K562 (cell line): ENCODE data around the gene UBN1.

Experiments
- MEIS2 ChIP-seq: fragments of 450-650 bp; IDR thresholded peaks from 2 replicates; pipeline ENCODE4 v1.6.1; 2014; ENCODE audit warnings: mild to moderate bottlenecking; ENCODE audit not compliant: partially characterized antibody
- NFYB ChIP-seq: IDR thresholded peaks from 2 replicates; pipeline ENCODE4 v1.6.1; 2011; ENCODE audit warnings: mild to moderate bottlenecking, moderate library complexity; ENCODE audit not compliant: insufficient read length; ENCODE audit errors: extremely low read depth
- RAD51 ChIP-seq: fragments of 450-650 bp; IDR thresholded peaks from 2 replicates; pipeline ENCODE4 v1.7.1; 2016; ENCODE audit warnings: low read depth, mild to moderate bottlenecking, borderline replicate concordance
- SNIP1 ChIP-seq: fragments of 450-650 bp; IDR thresholded peaks from 2 replicates; pipeline ENCODE4 v1.7.1; 2017; ENCODE audit warnings: low read depth, mild to moderate bottlenecking
- TAF1 ChIP-seq: IDR thresholded peaks from 2 replicates; pipeline ENCODE4 v1.6.1; 2011; ENCODE audit warnings: mild to moderate bottlenecking, low read length, moderate library complexity; ENCODE audit not compliant: insufficient read depth, control insufficient read depth, severe bottlenecking; ENCODE audit errors: extremely low read depth
- ZC3H4 ChIP-seq: sonication (generic); formaldehyde crosslinking; IDR thresholded peaks from 2 replicates; pipeline ENCODE4 v1.9.0; 2021; ENCODE audit warnings: missing genetic modification reagents, borderline replicate concordance
- TF ChIP-seq, protein P1 (sequence below): sonication (generic); formaldehyde crosslinking; IDR thresholded peaks from 2 replicates; pipeline ENCODE4 v1.9.0; 2022; ENCODE audit warnings: mild to moderate bottlenecking, missing genetic modification reagents
- TF ChIP-seq, protein P2 (sequence below), 3 experiments: IDR thresholded peaks in 2 of 3; conservative IDR thresholded peaks in 1 of 3; 2 replicates each; pipeline ENCODE4 v1.5.1; 2011 to 2012; ENCODE audit warnings: low read length in 3 of 3, mild to moderate bottlenecking in 3 of 3, control low read depth in 2 of 3, improper control_type of control experiment in 1 of 3, inconsistent platforms in 1 of 3, low read depth in 1 of 3, mixed read lengths in 1 of 3, moderate library complexity in 1 of 3; ENCODE audit not compliant: insufficient read depth in 2 of 3
- TF ChIP-seq, protein P3 (sequence below), 2 experiments: fragments of 450-650 bp; formaldehyde crosslinking in 1 of 2; IDR thresholded peaks; 2 replicates each; pipeline versions ENCODE4 v1.4.0 to v1.6.1; 2014 to 2020; ENCODE audit warnings: mild to moderate bottlenecking in 2 of 2, borderline replicate concordance in 1 of 2, low read depth in 1 of 2
- TF ChIP-seq, protein P4 (sequence below): conservative IDR thresholded peaks from 2 replicates; pipeline ENCODE4 v1.6.1; 2011; ENCODE audit warnings: low read depth, mild to moderate bottlenecking, low read length; ENCODE audit not compliant: control insufficient read depth
- TF ChIP-seq, protein P5 (sequence below): IDR thresholded peaks from 3 replicates; pipeline ENCODE4 v1.6.1; 2011; ENCODE audit warnings: borderline replicate concordance, mild to moderate bottlenecking, moderate library complexity; ENCODE audit not compliant: insufficient read length; ENCODE audit errors: extremely low read depth

DNA sequence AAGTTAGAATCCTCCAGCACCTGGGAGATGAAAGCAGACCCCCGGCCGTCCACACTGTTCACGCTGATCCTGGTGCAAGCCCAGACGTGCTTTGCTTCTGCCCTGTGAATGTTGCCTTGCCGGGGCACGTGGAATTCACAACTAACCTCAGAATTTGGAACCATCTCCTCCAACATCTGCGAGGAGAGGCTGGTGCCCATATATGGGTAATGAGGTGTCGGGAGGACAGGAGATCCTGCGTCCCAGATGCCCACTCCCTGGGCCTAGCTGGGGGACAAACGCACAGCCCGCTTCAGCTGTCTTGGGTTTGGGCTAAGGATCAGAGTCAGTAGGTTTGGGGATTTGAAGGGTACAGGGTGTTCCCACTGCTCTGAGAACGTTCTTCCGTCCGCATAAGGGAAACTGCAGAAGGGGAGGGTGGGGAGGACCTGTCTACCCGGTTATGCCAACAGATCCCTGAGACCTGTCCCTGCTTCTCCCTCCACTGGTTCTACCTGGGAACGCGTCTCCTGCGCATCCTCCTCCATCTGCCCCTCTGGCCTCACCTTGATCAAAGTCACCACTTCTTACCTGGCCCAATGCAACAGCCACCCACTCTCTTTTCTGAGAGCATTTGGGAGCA, 75.6 kb downstream of the UBN1 start:
- TF ChIP-seq, protein P1, sequence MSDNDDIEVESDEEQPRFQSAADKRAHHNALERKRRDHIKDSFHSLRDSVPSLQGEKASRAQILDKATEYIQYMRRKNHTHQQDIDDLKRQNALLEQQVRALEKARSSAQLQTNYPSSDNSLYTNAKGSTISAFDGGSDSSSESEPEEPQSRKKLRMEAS (CRISPR knock-in tag) = no peak
- no peak for TF ChIP-seq TAF1
- TF ChIP-seq, protein P2, sequence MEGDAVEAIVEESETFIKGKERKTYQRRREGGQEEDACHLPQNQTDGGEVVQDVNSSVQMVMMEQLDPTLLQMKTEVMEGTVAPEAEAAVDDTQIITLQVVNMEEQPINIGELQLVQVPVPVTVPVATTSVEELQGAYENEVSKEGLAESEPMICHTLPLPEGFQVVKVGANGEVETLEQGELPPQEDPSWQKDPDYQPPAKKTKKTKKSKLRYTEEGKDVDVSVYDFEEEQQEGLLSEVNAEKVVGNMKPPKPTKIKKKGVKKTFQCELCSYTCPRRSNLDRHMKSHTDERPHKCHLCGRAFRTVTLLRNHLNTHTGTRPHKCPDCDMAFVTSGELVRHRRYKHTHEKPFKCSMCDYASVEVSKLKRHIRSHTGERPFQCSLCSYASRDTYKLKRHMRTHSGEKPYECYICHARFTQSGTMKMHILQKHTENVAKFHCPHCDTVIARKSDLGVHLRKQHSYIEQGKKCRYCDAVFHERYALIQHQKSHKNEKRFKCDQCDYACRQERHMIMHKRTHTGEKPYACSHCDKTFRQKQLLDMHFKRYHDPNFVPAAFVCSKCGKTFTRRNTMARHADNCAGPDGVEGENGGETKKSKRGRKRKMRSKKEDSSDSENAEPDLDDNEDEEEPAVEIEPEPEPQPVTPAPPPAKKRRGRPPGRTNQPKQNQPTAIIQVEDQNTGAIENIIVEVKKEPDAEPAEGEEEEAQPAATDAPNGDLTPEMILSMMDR (IDR thresholded peaks at IDR 0.05 in 2 of 3, conservative IDR thresholded peaks at IDR 0.05 in 1 of 3; ENCODE audit: insufficient read depth in 2 of 3, low read depth in 1 of 3, low read length in 3 of 3) = no peak
- TF ChIP-seq, protein P3, sequence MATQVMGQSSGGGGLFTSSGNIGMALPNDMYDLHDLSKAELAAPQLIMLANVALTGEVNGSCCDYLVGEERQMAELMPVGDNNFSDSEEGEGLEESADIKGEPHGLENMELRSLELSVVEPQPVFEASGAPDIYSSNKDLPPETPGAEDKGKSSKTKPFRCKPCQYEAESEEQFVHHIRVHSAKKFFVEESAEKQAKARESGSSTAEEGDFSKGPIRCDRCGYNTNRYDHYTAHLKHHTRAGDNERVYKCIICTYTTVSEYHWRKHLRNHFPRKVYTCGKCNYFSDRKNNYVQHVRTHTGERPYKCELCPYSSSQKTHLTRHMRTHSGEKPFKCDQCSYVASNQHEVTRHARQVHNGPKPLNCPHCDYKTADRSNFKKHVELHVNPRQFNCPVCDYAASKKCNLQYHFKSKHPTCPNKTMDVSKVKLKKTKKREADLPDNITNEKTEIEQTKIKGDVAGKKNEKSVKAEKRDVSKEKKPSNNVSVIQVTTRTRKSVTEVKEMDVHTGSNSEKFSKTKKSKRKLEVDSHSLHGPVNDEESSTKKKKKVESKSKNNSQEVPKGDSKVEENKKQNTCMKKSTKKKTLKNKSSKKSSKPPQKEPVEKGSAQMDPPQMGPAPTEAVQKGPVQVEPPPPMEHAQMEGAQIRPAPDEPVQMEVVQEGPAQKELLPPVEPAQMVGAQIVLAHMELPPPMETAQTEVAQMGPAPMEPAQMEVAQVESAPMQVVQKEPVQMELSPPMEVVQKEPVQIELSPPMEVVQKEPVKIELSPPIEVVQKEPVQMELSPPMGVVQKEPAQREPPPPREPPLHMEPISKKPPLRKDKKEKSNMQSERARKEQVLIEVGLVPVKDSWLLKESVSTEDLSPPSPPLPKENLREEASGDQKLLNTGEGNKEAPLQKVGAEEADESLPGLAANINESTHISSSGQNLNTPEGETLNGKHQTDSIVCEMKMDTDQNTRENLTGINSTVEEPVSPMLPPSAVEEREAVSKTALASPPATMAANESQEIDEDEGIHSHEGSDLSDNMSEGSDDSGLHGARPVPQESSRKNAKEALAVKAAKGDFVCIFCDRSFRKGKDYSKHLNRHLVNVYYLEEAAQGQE (IDR thresholded peaks at IDR 0.05; ENCODE audit: borderline replicate concordance) = no peak
- TF ChIP-seq, protein P3 (CRISPR knock-in tag; IDR thresholded peaks at IDR 0.05; ENCODE audit: low read depth) = no peak
- no peak for TF ChIP-seq NFYB
- TF ChIP-seq MEIS2 = no peak
- TF ChIP-seq ZC3H4 = no peak
- TF ChIP-seq, protein P4, sequence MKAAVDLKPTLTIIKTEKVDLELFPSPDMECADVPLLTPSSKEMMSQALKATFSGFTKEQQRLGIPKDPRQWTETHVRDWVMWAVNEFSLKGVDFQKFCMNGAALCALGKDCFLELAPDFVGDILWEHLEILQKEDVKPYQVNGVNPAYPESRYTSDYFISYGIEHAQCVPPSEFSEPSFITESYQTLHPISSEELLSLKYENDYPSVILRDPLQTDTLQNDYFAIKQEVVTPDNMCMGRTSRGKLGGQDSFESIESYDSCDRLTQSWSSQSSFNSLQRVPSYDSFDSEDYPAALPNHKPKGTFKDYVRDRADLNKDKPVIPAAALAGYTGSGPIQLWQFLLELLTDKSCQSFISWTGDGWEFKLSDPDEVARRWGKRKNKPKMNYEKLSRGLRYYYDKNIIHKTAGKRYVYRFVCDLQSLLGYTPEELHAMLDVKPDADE = no peak
- TF ChIP-seq RAD51 = no peak
- no peak for TF ChIP-seq SNIP1
- TF ChIP-seq, protein P5, sequence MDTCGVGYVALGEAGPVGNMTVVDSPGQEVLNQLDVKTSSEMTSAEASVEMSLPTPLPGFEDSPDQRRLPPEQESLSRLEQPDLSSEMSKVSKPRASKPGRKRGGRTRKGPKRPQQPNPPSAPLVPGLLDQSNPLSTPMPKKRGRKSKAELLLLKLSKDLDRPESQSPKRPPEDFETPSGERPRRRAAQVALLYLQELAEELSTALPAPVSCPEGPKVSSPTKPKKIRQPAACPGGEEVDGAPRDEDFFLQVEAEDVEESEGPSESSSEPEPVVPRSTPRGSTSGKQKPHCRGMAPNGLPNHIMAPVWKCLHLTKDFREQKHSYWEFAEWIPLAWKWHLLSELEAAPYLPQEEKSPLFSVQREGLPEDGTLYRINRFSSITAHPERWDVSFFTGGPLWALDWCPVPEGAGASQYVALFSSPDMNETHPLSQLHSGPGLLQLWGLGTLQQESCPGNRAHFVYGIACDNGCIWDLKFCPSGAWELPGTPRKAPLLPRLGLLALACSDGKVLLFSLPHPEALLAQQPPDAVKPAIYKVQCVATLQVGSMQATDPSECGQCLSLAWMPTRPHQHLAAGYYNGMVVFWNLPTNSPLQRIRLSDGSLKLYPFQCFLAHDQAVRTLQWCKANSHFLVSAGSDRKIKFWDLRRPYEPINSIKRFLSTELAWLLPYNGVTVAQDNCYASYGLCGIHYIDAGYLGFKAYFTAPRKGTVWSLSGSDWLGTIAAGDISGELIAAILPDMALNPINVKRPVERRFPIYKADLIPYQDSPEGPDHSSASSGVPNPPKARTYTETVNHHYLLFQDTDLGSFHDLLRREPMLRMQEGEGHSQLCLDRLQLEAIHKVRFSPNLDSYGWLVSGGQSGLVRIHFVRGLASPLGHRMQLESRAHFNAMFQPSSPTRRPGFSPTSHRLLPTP = no peak
